Neural cell (in vitro differentiated cells): ENCODE measurements around the gene EDAR. TPM values are rescaled to one million over a fixed set of nuclear protein-coding genes. Genes with fewer than 3 reads are reported as not detected.

Experiments used
- H2AFZ ChIP-seq: fragments of 200-600, 300-800 bp; sonication (generic), shearing (Covaris generic); 2 replicates; pipeline ENCODE4 v1.6.0; 2014; ENCODE audit warnings: low read depth, mild to moderate bottlenecking, antibody characterized with exemption, low read length, moderate library complexity
- H3F3A ChIP-seq: fragments of 200-600 bp; shearing (Covaris generic); 2 replicates; pipeline ENCODE4 v1.6.1; 2016; ENCODE audit warnings: mild to moderate bottlenecking, moderate library complexity, mixed read lengths, antibody characterized with exemption, low read length; ENCODE audit not compliant: insufficient read depth, poor library complexity, severe bottlenecking
- H3K27ac ChIP-seq: fragments of 200-600, 300-800 bp; sonication (generic), shearing (Covaris generic); 2 replicates; pipeline ENCODE4 v1.5.1; 2014; ENCODE audit warnings: mild to moderate bottlenecking, low read length, moderate library complexity
- H3K27me3 ChIP-seq: fragments of 300-800, 200-600 bp; sonication (generic), shearing (Covaris generic); 2 replicates; pipeline ENCODE4 v1.6.0; 2014; ENCODE audit warnings: mild to moderate bottlenecking, low read depth, low read length, moderate library complexity; ENCODE audit not compliant: insufficient read depth
- H3K36me3 ChIP-seq: fragments of 300-800, 200-600 bp; sonication (generic), shearing (Covaris generic); 2 replicates; pipeline ENCODE4 v1.5.1; 2014; ENCODE audit warnings: mild to moderate bottlenecking, antibody characterized with exemption, low read length, moderate library complexity; ENCODE audit not compliant: insufficient read depth
- H3K4me2 ChIP-seq: fragments of 300-800, 200-600 bp; sonication (generic), shearing (Covaris generic); 2 replicates; pipeline ENCODE4 v1.6.0; 2014; ENCODE audit warnings: mild to moderate bottlenecking, low read length
- H3K4me3 ChIP-seq: fragments of 300-800, 200-600 bp; sonication (generic), shearing (Covaris generic); 2 replicates; pipeline ENCODE4 v1.5.1; 2014; ENCODE audit warnings: mild to moderate bottlenecking, low read length, moderate library complexity
- H3K79me2 ChIP-seq: fragments of 200-600 bp; shearing (Covaris generic); replicated peaks from 2 replicates; pipeline ENCODE4 v1.6.0; 2014; ENCODE audit warnings: mild to moderate bottlenecking, low read length, moderate library complexity; ENCODE audit not compliant: insufficient read depth
- H3K9ac ChIP-seq: fragments of 300-800, 200-600 bp; sonication (generic), shearing (Covaris generic); 2 replicates; pipeline ENCODE4 v1.6.1; 2016; ENCODE audit warnings: mild to moderate bottlenecking, low read length, mixed read lengths
- H3K9me2 ChIP-seq: fragments of 200-600 bp; shearing (Covaris generic); 2 replicates; pipeline ENCODE4 v1.6.1; 2016; ENCODE audit warnings: mild to moderate bottlenecking, low read length, mixed read lengths; ENCODE audit not compliant: insufficient read depth
- H3K9me3 ChIP-seq: fragments of 200-600, 300-800 bp; sonication (generic), shearing (Covaris generic); 2 replicates; pipeline ENCODE4 v1.6.1; 2016; ENCODE audit warnings: mild to moderate bottlenecking, mixed run types, low read length, moderate library complexity, mixed read lengths
- H4K20me1 ChIP-seq: fragments of 200-600 bp; shearing (Covaris generic); 2 replicates; pipeline ENCODE4 v1.6.1; 2016; ENCODE audit warnings: mild to moderate bottlenecking, mixed run types; ENCODE audit not compliant: insufficient read depth
- EP300 ChIP-seq: fragments of 450-650 bp; conservative IDR thresholded peaks from 2 replicates; pipeline ENCODE4 v1.6.1; 2014; ENCODE audit warnings: antibody characterized with exemption, mild to moderate bottlenecking, moderate library complexity; ENCODE audit not compliant: poor library complexity, severe bottlenecking
- EZH2 ChIP-seq: fragments of 200-600, 300-800 bp; shearing (Covaris generic), sonication (generic); IDR thresholded peaks from 2 replicates; pipeline ENCODE4 v1.6.1; 2014; ENCODE audit warnings: antibody characterized with exemption, low read length, borderline replicate concordance, mild to moderate bottlenecking; ENCODE audit not compliant: insufficient read depth, poor library complexity, severe bottlenecking
- MXI1 ChIP-seq: fragments of 450-650 bp; conservative IDR thresholded peaks from 2 replicates; pipeline ENCODE4 v1.6.1; 2014; ENCODE audit warnings: antibody characterized with exemption, mild to moderate bottlenecking; ENCODE audit not compliant: poor library complexity, severe bottlenecking
- POLR2AphosphoS5 ChIP-seq: IDR thresholded peaks from 2 replicates; pipeline ENCODE4 v1.6.1; 2012
- RAD21 ChIP-seq: fragments of 450-650 bp; conservative IDR thresholded peaks from 2 replicates; pipeline ENCODE4 v1.6.1; 2014; ENCODE audit warnings: antibody characterized with exemption, mild to moderate bottlenecking, moderate library complexity
- SMC3 ChIP-seq: fragments of 450-650 bp; conservative IDR thresholded peaks from 2 replicates; pipeline ENCODE4 v1.6.1; 2014; ENCODE audit warnings: antibody characterized with exemption, mild to moderate bottlenecking, moderate library complexity; ENCODE audit not compliant: poor library complexity
- TAF1 ChIP-seq: IDR thresholded peaks from 2 replicates; pipeline ENCODE4 v1.6.1; 2012; ENCODE audit warnings: low read depth
- polyA plus RNA-seq: library from polyadenylated mRNA; depleted of rRNA; stranded (reverse); fragments of >200 nt; gene quantifications from 2 replicates; pipeline ENCODE4 v1.2.3, GENCODE V29; 2014
- TF ChIP-seq, protein P1 (sequence below): fragments of 450-650 bp; IDR thresholded peaks from 2 replicates; pipeline ENCODE4 v1.5.1; 2014; ENCODE audit warnings: antibody characterized with exemption, mild to moderate bottlenecking, moderate library complexity; ENCODE audit not compliant: poor library complexity, severe bottlenecking
- TF ChIP-seq, protein P2 (sequence below): IDR thresholded peaks from 2 replicates; pipeline ENCODE4 v1.6.1; 2012; ENCODE audit warnings: borderline replicate concordance

EDAR gene
- polyA plus RNA-seq, 1 donor from 2014 or later: not detected

DNA sequence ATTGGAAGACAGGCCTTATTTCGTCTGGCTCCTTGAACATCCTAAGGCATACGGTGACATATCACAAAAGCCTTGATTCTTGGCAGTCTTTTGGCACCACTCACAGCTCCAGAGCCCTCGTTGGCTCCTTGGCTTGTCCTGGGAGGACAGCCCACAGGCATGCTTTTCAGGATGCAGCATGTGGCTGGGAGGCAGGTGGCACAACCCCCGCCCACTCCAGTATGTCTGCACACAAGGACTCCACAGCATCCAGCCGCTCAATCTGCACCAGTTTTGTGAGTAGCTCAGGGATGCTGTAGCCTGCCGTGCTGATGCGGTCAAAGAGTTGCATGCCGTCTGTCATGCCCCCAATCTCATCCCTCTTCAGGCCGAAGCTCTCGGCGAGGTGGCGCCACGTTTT, 92.3 kb downstream of the EDAR start:
- Histone ChIP-seq H3K9me3 (no peaks in the 10 kb centered on the region), H3K4me2 (no peak overlapping the region), H4K20me1 (no peaks in the 10 kb centered on the region), H2AFZ (no peak overlapping the region), H3K9ac (no peak overlapping the region), H3K79me2 (no peaks in the 10 kb centered on the region), H3K36me3 (no peaks in the 10 kb centered on the region), H3K27me3 (no peaks in the 10 kb centered on the region), H3K27ac (no peak overlapping the region), H3K9me2 (no peaks in the 10 kb centered on the region), H3K4me3 (no peak overlapping the region), H3F3A (no peaks in the 10 kb centered on the region)
- no peak for TF ChIP-seq POLR2AphosphoS5
- TF ChIP-seq, protein P1, sequence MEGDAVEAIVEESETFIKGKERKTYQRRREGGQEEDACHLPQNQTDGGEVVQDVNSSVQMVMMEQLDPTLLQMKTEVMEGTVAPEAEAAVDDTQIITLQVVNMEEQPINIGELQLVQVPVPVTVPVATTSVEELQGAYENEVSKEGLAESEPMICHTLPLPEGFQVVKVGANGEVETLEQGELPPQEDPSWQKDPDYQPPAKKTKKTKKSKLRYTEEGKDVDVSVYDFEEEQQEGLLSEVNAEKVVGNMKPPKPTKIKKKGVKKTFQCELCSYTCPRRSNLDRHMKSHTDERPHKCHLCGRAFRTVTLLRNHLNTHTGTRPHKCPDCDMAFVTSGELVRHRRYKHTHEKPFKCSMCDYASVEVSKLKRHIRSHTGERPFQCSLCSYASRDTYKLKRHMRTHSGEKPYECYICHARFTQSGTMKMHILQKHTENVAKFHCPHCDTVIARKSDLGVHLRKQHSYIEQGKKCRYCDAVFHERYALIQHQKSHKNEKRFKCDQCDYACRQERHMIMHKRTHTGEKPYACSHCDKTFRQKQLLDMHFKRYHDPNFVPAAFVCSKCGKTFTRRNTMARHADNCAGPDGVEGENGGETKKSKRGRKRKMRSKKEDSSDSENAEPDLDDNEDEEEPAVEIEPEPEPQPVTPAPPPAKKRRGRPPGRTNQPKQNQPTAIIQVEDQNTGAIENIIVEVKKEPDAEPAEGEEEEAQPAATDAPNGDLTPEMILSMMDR: no peak

DNA sequence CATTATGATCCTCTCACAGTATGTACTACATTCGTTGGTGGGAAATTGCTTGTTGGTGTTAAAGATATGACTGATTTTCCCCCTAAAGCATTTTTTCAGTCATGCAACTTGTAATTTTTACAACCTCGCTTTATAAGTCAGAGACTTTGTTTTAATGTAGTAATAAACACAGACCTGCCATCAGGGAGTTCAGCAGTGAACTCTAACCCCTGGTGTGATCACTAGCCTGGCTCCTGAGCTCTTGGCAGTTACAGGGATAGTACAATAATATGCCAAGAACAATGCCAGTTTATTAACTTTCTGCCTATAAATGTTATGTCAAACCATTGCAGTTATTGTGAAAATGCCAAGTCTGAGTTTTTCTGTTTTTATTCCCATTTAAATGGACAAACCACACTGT, 93.8 kb downstream of the EDAR start:
- no peaks in the 10 kb centered on the region for H3K27me3 ChIP-seq
- no peaks in the 10 kb centered on the region for H3F3A ChIP-seq
- H2AFZ ChIP-seq: no peak overlapping the region

More for the DNA sequence above, 93.8 kb downstream of the EDAR start:
- no peak overlapping the region for H3K4me2 ChIP-seq
- H4K20me1 ChIP-seq: no peaks in the 10 kb centered on the region
- H3K36me3 ChIP-seq: no peaks in the 10 kb centered on the region
- no peak overlapping the region for H3K4me3 ChIP-seq
- no peaks in the 10 kb centered on the region for H3K9me2 ChIP-seq
- TF ChIP-seq RAD21 (no peak), MXI1 (no peak), POLR2AphosphoS5 (no peak), EP300 (no peak), TAF1 (no peak), EZH2 (no peak), SMC3 (no peak)
- TF ChIP-seq, protein P2, sequence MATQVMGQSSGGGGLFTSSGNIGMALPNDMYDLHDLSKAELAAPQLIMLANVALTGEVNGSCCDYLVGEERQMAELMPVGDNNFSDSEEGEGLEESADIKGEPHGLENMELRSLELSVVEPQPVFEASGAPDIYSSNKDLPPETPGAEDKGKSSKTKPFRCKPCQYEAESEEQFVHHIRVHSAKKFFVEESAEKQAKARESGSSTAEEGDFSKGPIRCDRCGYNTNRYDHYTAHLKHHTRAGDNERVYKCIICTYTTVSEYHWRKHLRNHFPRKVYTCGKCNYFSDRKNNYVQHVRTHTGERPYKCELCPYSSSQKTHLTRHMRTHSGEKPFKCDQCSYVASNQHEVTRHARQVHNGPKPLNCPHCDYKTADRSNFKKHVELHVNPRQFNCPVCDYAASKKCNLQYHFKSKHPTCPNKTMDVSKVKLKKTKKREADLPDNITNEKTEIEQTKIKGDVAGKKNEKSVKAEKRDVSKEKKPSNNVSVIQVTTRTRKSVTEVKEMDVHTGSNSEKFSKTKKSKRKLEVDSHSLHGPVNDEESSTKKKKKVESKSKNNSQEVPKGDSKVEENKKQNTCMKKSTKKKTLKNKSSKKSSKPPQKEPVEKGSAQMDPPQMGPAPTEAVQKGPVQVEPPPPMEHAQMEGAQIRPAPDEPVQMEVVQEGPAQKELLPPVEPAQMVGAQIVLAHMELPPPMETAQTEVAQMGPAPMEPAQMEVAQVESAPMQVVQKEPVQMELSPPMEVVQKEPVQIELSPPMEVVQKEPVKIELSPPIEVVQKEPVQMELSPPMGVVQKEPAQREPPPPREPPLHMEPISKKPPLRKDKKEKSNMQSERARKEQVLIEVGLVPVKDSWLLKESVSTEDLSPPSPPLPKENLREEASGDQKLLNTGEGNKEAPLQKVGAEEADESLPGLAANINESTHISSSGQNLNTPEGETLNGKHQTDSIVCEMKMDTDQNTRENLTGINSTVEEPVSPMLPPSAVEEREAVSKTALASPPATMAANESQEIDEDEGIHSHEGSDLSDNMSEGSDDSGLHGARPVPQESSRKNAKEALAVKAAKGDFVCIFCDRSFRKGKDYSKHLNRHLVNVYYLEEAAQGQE: no peak
- TF ChIP-seq, protein P1: no peak
- H3K79me2 ChIP-seq: no peaks in the 10 kb centered on the region
- H3K27ac ChIP-seq: no peak overlapping the region
- no peak overlapping the region for H3K9ac ChIP-seq
- H3K9me3 ChIP-seq: no peaks in the 10 kb centered on the region
